Measurements from ENCODE around the gene MRAP.

GRCh38 chr21:32360401-32360975, 61.8 kb downstream of the MRAP start:
- TF ChIP-seq MXI1 (IDR thresholded peaks at IDR 0.05; ENCODE audit: low read depth, low read length) (no peak), GTF2B (IDR thresholded peaks at IDR 0.05; ENCODE audit: extremely low read depth, insufficient read length) (no peak), CREB1 (IDR thresholded peaks at IDR 0.05) (no peak), CREB1 (CRISPR knock-in tag; IDR thresholded peaks at IDR 0.05) (no peak), NCOA6 (IDR thresholded peaks at IDR 0.05) (no peak), E2F8 (IDR thresholded peaks at IDR 0.05; ENCODE audit: low read depth, partially characterized antibody) (no peak), FOXM1 (IDR thresholded peaks at IDR 0.05; ENCODE audit: low read depth) (no peak), FOXM1 (CRISPR knock-in tag; IDR thresholded peaks at IDR 0.05; ENCODE audit: low read depth) (no peak), CTCF (IDR thresholded peaks at IDR 0.05 in 2 of 3, conservative IDR thresholded peaks at IDR 0.05 in 1 of 3; ENCODE audit: insufficient read depth in 2 of 3, low read depth in 1 of 3, low read length in 3 of 3) (no peak), CEBPZ (IDR thresholded peaks at IDR 0.05; ENCODE audit: borderline replicate concordance, low read depth, low read length) (no peak), JUNB (CRISPR knock-in tag; conservative IDR thresholded peaks at IDR 0.05) (no peak), USF2 (CRISPR knock-in tag; IDR thresholded peaks at IDR 0.05) (no peak)

Data from K562 (cell line).